KBM-7 (cell line): Measurements from ENCODE around the gene TSPAN9.

ENCODE experiments used
- DNase-seq: peaks from one replicate; pipeline ENCODE4 v3.0.0-alpha.2; 2015
- in situ Hi-C: fragments of 300-500 bp; cut with MboI; formaldehyde crosslinking; loops from 2 replicates; pipeline ENCODE4 v1.14.3; 2020; ENCODE audit warnings: low sequenced_read_pairs, low pct_unique_long_range_greater_than_20kb, mixed read lengths

TSPAN9 gene

DNA sequence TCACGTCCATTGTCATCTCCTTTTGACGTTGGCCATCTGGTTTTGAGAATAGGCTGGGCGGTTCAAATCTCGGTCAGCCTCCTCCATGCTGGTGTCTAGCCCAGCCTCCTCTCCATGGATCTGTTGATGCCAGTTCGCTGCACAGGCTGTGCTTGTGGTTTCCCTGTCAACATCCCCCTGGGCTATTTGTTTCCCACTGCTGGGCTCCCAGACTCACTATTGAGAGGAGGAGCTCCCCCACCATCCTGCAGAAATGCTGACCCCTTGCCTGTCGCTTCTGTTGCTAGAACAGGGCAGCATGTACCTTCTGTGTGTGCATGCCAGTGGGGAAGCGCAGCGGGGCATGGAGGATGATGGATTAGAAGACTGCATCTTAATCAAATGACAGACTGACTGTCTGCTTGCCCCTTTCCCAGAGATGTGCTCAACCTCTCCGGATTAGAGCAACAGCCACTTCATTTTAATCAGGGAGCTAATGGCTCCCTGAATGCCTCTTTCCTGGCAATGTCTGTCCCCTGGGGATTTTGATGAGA lies 170.5 kb downstream of the TSPAN9 start:
- no peak for DNase-seq

GRCh38 chr12:3249081-3249800 lies 172.1 kb downstream of the TSPAN9 start:
- in situ Hi-C loops, result no loop called here
- DNase-seq, result peak; percentile 8

More for the DNA sequence above, 170.5 kb downstream of the TSPAN9 start:
- in situ Hi-C loops, result no loop called here

GRCh38 chr12:3250034-3250433 lies 172.9 kb downstream of the TSPAN9 start:
- DNase-seq, result no peak
- in situ Hi-C loops, result no loop called here

DNA sequence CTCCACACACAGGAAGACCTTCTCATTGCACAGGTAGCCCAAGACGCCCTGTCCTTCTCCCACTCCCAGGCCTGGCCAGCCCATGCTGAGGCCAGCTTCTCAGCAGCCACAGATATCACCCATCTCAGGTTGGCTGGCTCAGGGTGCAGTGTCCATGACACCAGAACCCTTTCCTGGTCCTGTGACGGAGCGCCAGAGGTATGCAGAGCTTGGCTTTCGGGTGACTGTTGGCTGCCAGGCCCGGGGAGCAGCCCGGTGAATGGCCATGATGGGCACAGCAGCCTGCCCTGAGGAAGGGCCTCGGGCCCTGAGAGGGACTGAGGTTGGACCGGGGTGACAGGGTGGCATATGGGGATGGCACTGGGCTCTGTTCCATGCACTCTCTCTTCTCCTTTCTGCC lies 173.4 kb downstream of the TSPAN9 start:
- no peak for DNase-seq
- in situ Hi-C loops, result no loop called here

GRCh38 chr12:3251067-3251466 lies 173.9 kb downstream of the TSPAN9 start:
- DNase-seq, result no peak
- in situ Hi-C loops, result no loop called here

DNA sequence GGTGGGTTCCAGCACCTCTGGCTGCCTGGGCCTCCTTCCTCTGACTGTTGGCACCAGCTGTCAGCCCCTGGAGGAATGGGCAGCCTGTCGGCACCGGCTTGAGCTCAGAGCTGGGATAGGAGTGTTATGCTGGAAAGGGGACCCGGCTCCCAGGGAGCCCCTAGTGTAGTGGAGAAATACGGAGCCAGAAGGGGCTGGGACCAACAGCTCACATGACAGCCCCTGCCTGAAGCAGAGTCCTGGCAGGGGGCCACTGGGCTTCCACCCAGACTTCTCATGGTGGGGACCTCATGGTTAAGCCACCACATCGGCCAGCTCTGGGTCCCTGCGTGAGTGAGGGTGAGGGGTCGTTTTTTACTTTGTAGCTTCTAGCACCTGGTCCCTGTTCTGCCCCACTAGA lies 174.5 kb downstream of the TSPAN9 start:
- no peak for DNase-seq
- in situ Hi-C loops, result no loop called here

DNA sequence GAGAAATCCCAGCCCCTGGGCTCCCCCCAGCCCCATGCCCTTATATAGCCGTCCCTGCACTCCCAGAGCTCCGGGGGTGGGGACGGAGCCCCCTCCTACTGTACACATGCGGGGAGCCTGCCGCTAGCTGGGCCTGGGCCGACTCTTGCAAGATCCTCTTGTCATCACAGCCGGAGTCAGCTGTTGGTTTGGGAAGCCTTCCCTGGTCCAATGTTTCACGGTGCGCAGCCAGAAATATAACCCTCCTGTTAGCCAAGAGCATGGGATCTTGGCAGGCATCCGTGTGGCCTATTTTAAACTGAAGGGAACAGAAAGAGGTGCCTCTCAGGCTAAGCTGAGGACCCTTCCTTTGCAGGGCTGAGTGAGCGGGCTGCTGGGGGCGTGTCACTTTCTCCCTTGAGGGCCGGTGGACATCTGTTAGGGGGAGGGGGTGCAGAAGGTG lies 175.3 kb downstream of the TSPAN9 start:
- in situ Hi-C loops, result no loop called here
- DNase-seq, result no peak

- in situ Hi-C loops, result no loop called here
Observed at GRCh38 chr12:3253682-3254275, 176.6 kb downstream of the TSPAN9 start.

DNA sequence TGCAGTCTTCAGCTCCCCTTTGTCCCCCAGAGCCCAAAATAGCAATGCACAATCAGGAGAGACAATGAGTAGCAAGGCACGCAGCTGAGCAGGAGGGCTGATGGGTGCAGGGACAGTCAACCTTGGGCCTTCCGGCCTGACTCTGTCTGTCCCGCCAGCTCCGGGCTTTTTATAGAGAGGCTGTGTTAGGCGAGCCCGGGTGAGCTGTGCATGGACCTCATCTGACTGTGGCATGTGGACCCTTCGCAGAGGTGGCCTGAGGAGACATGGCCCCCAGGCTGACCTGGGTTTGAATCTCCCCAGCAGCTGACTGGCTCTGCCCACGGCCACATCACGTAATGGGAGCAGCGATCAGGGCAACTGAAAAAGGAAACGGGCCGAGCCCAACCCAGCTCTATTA lies 177.9 kb downstream of the TSPAN9 start:
- in situ Hi-C loops, result no loop called here
- DNase-seq, result no peak

More at GRCh38 chr12:3253682-3254275, 176.6 kb downstream of the TSPAN9 start:
- DNase-seq, result no peak

GRCh38 chr12:3256103-3256631 lies 179.0 kb downstream of the TSPAN9 start:
- no peak for DNase-seq
- in situ Hi-C loops, result no loop called here

DNA sequence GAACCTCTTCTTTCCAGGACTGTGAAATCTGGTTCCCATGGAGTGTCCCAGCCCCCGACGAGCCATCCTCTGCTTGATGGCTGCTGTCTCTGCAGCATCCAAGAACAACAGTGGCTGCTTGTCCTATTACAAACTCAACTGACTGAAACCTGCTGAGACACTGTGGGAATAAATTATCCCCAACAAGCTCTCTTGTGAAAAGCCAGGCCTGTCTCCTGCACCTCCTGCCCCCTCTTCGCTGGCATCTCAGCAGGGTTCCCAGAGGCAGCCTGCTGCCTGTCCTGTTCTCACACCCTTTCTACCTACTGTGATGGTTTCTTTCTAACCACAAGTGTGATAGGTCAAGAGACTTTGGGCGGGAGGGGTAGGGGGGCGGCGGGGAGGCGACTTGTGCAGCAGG lies 180.2 kb downstream of the TSPAN9 start:
- no peak for DNase-seq
- in situ Hi-C loops, result no loop called here

GRCh38 chr12:3259973-3260372 lies 182.8 kb downstream of the TSPAN9 start:
- in situ Hi-C loops, result no loop called here
- DNase-seq, result no peak

GRCh38 chr12:3261782-3262359 lies 184.7 kb downstream of the TSPAN9 start:
- no peak for DNase-seq

GRCh38 chr12:3262470-3262869 lies 185.3 kb downstream of the TSPAN9 start:
- in situ Hi-C loops, result no loop called here

More at GRCh38 chr12:3261782-3262359, 184.7 kb downstream of the TSPAN9 start:
- in situ Hi-C loops, result no loop called here

GRCh38 chr12:3263282-3263681 lies 186.1 kb downstream of the TSPAN9 start:
- no peak for DNase-seq
- in situ Hi-C loops, result no loop called here

More at GRCh38 chr12:3262470-3262869, 185.3 kb downstream of the TSPAN9 start:
- DNase-seq, result no peak

DNA sequence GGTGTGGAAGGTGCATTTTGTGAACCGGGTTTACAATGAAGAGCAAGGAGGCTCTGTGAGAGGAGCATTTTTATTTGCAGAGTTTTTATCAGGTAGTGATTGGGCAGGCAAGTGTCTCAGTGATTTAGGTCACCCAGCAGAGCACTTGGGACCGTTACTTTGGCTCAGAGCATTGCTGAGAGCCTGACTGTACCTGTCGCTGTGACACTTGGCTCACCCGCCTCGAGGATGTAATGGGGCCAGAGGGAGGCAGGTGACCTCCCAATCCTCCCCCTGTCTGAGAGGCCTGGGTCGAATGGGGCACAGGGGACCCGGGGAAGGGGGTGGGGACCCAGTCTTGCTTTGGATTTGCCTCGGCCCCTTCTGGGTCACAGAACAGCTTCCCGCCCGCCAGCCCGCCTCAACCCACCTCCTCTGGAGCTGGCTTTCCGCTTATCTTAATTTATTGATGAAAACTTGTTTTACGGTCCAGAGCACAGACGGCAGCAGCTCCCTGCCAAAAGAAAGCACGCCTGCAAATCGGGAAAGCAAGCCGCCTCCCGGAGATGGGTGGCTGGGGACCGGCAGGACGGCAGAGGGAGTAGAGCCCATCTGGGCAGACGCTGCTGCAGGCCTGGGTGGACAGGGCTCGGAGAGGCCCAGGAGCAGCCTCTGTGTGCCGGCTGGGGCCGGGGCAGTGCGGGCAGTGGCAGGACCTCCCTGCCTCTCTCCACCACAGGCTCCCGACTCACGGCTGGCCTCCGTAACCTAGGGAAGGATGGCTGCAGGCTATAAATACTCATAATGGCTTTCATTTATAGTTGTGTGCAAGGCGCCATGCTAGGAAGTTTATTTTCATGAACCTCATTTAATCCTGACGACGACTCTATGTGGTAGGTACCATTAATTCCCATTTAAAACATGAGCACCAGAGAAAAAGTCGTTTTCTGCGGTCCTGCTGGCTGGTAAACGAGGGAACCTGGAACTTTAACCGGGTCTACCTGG lies 187.1 kb downstream of the TSPAN9 start:
- in situ Hi-C loops, result no loop called here
- DNase-seq, result no peak

- in situ Hi-C loops, result no loop called here
Observed at GRCh38 chr12:3265406-3265805, 188.2 kb downstream of the TSPAN9 start.

GRCh38 chr12:3266638-3267037 lies 189.5 kb downstream of the TSPAN9 start:
- DNase-seq, result no peak
- in situ Hi-C loops, result no loop called here

More at GRCh38 chr12:3265406-3265805, 188.2 kb downstream of the TSPAN9 start:
- DNase-seq, result no peak

DNA sequence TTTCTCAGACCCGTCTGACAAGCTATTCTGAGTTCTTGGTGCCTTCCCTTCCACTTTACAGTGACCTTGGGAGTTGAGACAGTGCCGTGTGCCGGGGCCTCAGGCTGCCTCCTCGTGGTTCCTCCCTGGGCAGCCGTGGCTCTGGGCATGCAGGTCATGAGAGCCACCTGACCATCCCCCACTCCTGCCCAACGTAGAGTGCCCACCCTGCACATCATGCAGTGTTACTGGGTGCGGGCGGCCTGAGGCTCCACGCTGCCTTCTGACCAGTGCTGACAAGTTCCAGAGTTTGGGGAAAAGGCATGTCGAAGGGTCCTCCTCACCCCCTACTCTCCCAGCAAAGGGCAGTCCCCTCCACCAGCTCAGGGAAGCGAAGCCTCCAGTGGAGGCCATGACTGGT lies 190.5 kb downstream of the TSPAN9 start:
- in situ Hi-C loops, result no loop called here

More for the DNA sequence above, 190.5 kb downstream of the TSPAN9 start:
- no peak for DNase-seq
